Activated CD8-positive, alpha-beta memory T cell treated with anti-CD3 and anti-CD28 coated beads, Interleukin-2, amount 10 ng/mL, durations not matched to agents 7 days and 5 days (primary cell): ENCODE results near the gene C1QTNF5. TPM values are rescaled to one million over a fixed set of nuclear protein-coding genes. Genes with fewer than 3 reads are reported as not detected.

Experiments
- ATAC-seq: fragments of 150-1000 bp; cut with Tn5 transposase; one replicate; pipeline ENCODE4 v1.10.0; 2021; ENCODE audit warnings: moderate library complexity
- CTCF ChIA-PET: fragments of 350-600 bp; sonication (Branson Sonifier 250); formaldehyde crosslinking; loops from one replicate; lab custom pipeline; 2021; ENCODE audit warnings: antibody characterized with exemption; lab: Charles Lee
- DNase-seq: peaks from one replicate; pipeline ENCODE4 v3.0.0-alpha.2; 2020
- H3K27ac Mint-ChIP-seq: one replicate; pipeline ENCODE4 v1.8.0; 2021; ENCODE audit warnings: mild to moderate bottlenecking, mixed read lengths
- H3K27me3 Mint-ChIP-seq: one replicate; pipeline ENCODE4 v1.8.0; 2021; ENCODE audit warnings: mixed read lengths
- H3K36me3 Mint-ChIP-seq: one replicate; pipeline ENCODE4 v1.8.0; 2021; ENCODE audit warnings: mild to moderate bottlenecking, mixed read lengths
- H3K4me1 Mint-ChIP-seq: one replicate; pipeline ENCODE4 v1.8.0; 2021; ENCODE audit warnings: mixed read lengths
- H3K4me3 Mint-ChIP-seq: one replicate; pipeline ENCODE4 v1.8.0; 2021; ENCODE audit warnings: mild to moderate bottlenecking, moderate library complexity, mixed read lengths
- H3K9me3 Mint-ChIP-seq: one replicate; pipeline ENCODE4 v1.8.0; 2022; ENCODE audit warnings: low read depth, mixed read lengths
- total RNA-seq, 2 experiments: library from RNA; stranded (reverse); gene quantifications; one replicate each; pipeline ENCODE4 v1.2.3, GENCODE V29; 2021

The C1QTNF5 gene
- total RNA-seq, 2 experiments from 2014 or later = not detected

GRCh38 chr11:119320240-119320775 is 20.4 kb downstream of the C1QTNF5 start:
- H3K4me3 Mint-ChIP-seq = peak overlapping the region; percentile 1
- peaks cover 40% of the 10 kb centered on the region for H3K4me1 Mint-ChIP-seq
- CTCF ChIA-PET = interaction anchor here (0.8 to 5.6 kb wide), 17 partner anchors 10 to 531 kb away, joined by 3 to 90 read pairs (median 7); partner anchors contain the start of genes C1QTNF5, CBL, DPAGT1 and HMBS
- peaks cover 25% of the 10 kb centered on the region for H3K27me3 Mint-ChIP-seq
- no peaks in the 10 kb centered on the region for H3K9me3 Mint-ChIP-seq
- ATAC-seq (no peak), DNase-seq (peak; percentile 41)
- H3K36me3 Mint-ChIP-seq = no peaks in the 10 kb centered on the region
- no peak overlapping the region for H3K27ac Mint-ChIP-seq

GRCh38 chr11:119319700-119320239 is 20.9 kb downstream of the C1QTNF5 start:
- H3K27me3 Mint-ChIP-seq = peaks cover 27% of the 10 kb centered on the region
- no peaks in the 10 kb centered on the region for H3K9me3 Mint-ChIP-seq
- no peaks in the 10 kb centered on the region for H3K36me3 Mint-ChIP-seq
- ATAC-seq (no peak), DNase-seq (no peak)
- peak overlapping the region; percentile 1 for H3K4me3 Mint-ChIP-seq
- peak overlapping the region; percentile 48 for H3K27ac Mint-ChIP-seq
- H3K4me1 Mint-ChIP-seq = peaks cover 41% of the 10 kb centered on the region
- CTCF ChIA-PET = interaction anchor here (1.0 to 5.6 kb wide), 7 partner anchors 13 to 124 kb away, joined by 3 to 66 read pairs (median 20); partner anchors contain the start of gene CBL

GRCh38 chr11:119319136-119319699 is 21.5 kb downstream of the C1QTNF5 start:
- Mint-ChIP-seq H3K9me3 (no peaks in the 10 kb centered on the region), H3K27me3 (peaks cover 32% of the 10 kb centered on the region), H3K4me3 (peak overlapping the region; percentile 52), H3K36me3 (no peaks in the 10 kb centered on the region), H3K4me1 (peaks cover 41% of the 10 kb centered on the region), H3K27ac (peak overlapping the region; percentile 73)
- ATAC-seq = no peak
- peak; percentile 40 for DNase-seq
- CTCF ChIA-PET = interaction anchor here (0.8 to 5.6 kb wide), 11 partner anchors 13 to 252 kb away, joined by 3 to 40 read pairs (median 4); partner anchors contain the start of gene VPS11

- peak; percentile 83 for DNase-seq
- no peaks in the 10 kb centered on the region for H3K36me3 Mint-ChIP-seq
- H3K4me1 Mint-ChIP-seq = peaks cover 39% of the 10 kb centered on the region
- no peaks in the 10 kb centered on the region for H3K9me3 Mint-ChIP-seq
- peaks cover 34% of the 10 kb centered on the region for H3K27me3 Mint-ChIP-seq
- CTCF ChIA-PET = interaction anchor here (0.7 to 5.0 kb wide), 10 partner anchors 12 to 252 kb away, joined by 3 to 19 read pairs (median 3); partner anchors contain the start of genes CBL and VPS11
- ATAC-seq = peak; percentile 29
- H3K27ac Mint-ChIP-seq = peak overlapping the region; percentile 73
- H3K4me3 Mint-ChIP-seq = peak overlapping the region; percentile 52
Measured at GRCh38 chr11:119318240-119319135, 22.2 kb downstream of the C1QTNF5 start.

- Mint-ChIP-seq H3K36me3 (no peaks in the 10 kb centered on the region), H3K4me1 (peaks cover 38% of the 10 kb centered on the region), H3K9me3 (no peaks in the 10 kb centered on the region), H3K4me3 (no peak overlapping the region), H3K27ac (no peak overlapping the region), H3K27me3 (peaks cover 34% of the 10 kb centered on the region)
- CTCF ChIA-PET = interaction anchor here (0.6 to 5.0 kb wide), 6 partner anchors 8 to 111 kb away, joined by 3 to 19 read pairs (median 4); partner anchors contain the start of gene CBL
- ATAC-seq (no peak), DNase-seq (no peak)
Measured at GRCh38 chr11:119317592-119318239, 23.0 kb downstream of the C1QTNF5 start.

- H3K27ac Mint-ChIP-seq = no peak within 1 kb of the TSS
- CTCF ChIA-PET = interaction anchor here (0.6 to 5.0 kb wide), 10 partner anchors 9 to 251 kb away, joined by 3 to 19 read pairs (median 6); partner anchors contain the start of gene CBL
- no peaks in the 10 kb centered on the region for H3K9me3 Mint-ChIP-seq
- peaks cover 34% of the 10 kb centered on the region for H3K27me3 Mint-ChIP-seq
- peak within 1 kb of the TSS; percentile 49 for H3K4me3 Mint-ChIP-seq
- no peak for DNase-seq
- H3K36me3 Mint-ChIP-seq = no peaks in the 10 kb centered on the region
- H3K4me1 Mint-ChIP-seq = peaks cover 31% of the 10 kb centered on the region
- no peak for ATAC-seq
Measured at GRCh38 chr11:119316729-119317591, 23.7 kb downstream of the C1QTNF5 start, which contains the start of gene MCAM. TSS of gene MCAM (minus strand) at chr11:119317130. CDS start at chr11:119317101, 29 bp downstream.

- CTCF ChIA-PET = interaction anchor here (0.9 to 5.0 kb wide), 9 partner anchors 8 to 250 kb away, joined by 3 to 19 read pairs (median 8); partner anchors contain the start of gene CBL
Measured at GRCh38 chr11:119316016-119316728, 24.5 kb downstream of the C1QTNF5 start.

GRCh38 chr11:119315131-119316015 is 25.3 kb downstream of the C1QTNF5 start:
- peak; percentile 40 for ATAC-seq
- H3K9me3 Mint-ChIP-seq = no peaks in the 10 kb centered on the region
- H3K4me1 Mint-ChIP-seq = peaks cover 25% of the 10 kb centered on the region
- CTCF ChIA-PET = interaction anchor here (0.6 to 5.0 kb wide), 13 partner anchors 8 to 250 kb away, joined by 3 to 19 read pairs (median 5); partner anchors contain the start of gene CBL
- no peaks in the 10 kb centered on the region for H3K36me3 Mint-ChIP-seq
- H3K27ac Mint-ChIP-seq = no peak overlapping the region
- H3K27me3 Mint-ChIP-seq = peaks cover 34% of the 10 kb centered on the region
- H3K4me3 Mint-ChIP-seq = peak overlapping the region; percentile 49
- no peak for DNase-seq

More at GRCh38 chr11:119316016-119316728, 24.5 kb downstream of the C1QTNF5 start:
- Mint-ChIP-seq H3K4me3 (peak overlapping the region; percentile 49), H3K36me3 (no peaks in the 10 kb centered on the region), H3K27ac (no peak overlapping the region), H3K4me1 (peaks cover 25% of the 10 kb centered on the region), H3K9me3 (no peaks in the 10 kb centered on the region), H3K27me3 (peaks cover 34% of the 10 kb centered on the region)
- ATAC-seq = no peak
- DNase-seq = no peak

GRCh38 chr11:119314726-119315125 is 26.0 kb downstream of the C1QTNF5 start:
- peaks cover 34% of the 10 kb centered on the region for H3K27me3 Mint-ChIP-seq
- ATAC-seq (no peak), DNase-seq (no peak)
- CTCF ChIA-PET = interaction anchor here (0.8 to 5.0 kb wide), 9 partner anchors 8 to 249 kb away, joined by 3 to 19 read pairs (median 4); partner anchors contain the start of gene RNF26
- no peaks in the 10 kb centered on the region for H3K36me3 Mint-ChIP-seq
- H3K4me3 Mint-ChIP-seq = no peak overlapping the region
- no peaks in the 10 kb centered on the region for H3K9me3 Mint-ChIP-seq
- H3K27ac Mint-ChIP-seq = no peak overlapping the region
- peaks cover 21% of the 10 kb centered on the region for H3K4me1 Mint-ChIP-seq

GRCh38 chr11:119310682-119311052 is 30.0 kb downstream of the C1QTNF5 start:
- Mint-ChIP-seq H3K4me3 (no peak overlapping the region), H3K27ac (no peak overlapping the region), H3K36me3 (no peaks in the 10 kb centered on the region), H3K27me3 (peaks cover 12% of the 10 kb centered on the region), H3K4me1 (peaks cover 17% of the 10 kb centered on the region), H3K9me3 (no peaks in the 10 kb centered on the region)
- no peak for ATAC-seq
- CTCF ChIA-PET = interaction anchor here (1.3 kb wide), 1 partner anchor 28 kb away, joined by 3 read pairs; no protein-coding TSS in a partner anchor
- no peak for DNase-seq
